ENCODE data around the gene ATP8B4.

Gene ATP8B4

DNA sequence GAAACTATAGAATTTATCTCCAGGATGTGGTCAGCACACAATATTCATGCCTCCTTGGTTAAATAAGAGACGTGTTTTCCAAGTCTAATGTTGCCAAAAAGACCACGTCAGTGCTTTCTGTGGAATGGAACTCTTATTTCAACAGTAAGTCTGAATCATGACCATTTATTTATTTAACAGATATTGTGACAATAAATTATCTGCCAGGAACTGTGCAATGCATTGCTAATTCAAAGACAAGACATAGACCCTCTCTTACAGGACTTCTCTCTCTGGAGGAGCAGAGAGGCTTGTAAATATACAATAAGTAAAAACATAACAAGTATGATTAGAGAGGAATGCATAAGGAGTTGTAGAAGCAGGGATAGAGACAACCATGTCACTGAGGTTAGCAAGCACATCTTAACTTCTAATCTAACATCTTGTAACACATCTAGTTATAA, 270.7 kb downstream of the ATP8B4 start:
- DNase-seq, result no peak

DNA sequence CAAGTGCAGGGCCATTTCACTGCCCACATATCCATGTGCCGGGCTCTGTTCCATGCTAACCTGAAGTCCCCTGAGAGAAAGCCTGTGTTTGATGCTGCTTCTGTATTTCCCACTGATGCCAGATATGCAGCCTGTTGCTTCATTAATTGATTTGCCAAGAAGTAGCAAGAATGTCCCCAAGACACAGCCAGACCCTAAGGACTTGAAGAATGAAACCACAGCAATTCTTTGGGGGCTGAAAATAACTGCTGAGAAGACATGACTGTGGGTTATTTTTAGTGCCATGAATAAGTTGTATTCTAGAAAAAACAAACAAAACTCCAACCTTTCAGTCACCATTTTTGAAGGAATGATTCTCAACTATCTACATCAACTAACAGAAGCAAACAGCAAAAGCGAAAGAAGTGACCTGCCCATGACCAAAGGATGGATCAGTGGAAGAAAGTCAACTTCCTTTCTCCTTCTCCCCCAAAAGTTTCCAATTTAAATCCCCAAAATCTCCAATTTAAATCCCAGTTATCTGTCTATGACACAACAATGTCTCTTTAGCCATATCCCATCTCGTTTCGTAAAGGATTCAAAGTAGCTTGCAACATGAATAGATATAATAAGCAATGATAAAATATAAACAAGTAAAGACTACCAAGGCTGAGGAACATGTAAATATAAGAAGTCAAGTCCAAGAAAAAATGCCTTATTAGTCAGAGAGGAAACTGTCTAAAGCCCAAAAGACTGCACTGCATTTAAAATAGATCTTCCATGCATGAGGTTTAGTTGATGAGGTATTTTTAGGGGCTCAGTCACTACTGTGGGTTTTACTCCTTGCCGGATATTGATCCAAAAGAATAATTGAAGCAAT, 271.4 kb downstream of the ATP8B4 start:
- DNase-seq, result no peak

DNA sequence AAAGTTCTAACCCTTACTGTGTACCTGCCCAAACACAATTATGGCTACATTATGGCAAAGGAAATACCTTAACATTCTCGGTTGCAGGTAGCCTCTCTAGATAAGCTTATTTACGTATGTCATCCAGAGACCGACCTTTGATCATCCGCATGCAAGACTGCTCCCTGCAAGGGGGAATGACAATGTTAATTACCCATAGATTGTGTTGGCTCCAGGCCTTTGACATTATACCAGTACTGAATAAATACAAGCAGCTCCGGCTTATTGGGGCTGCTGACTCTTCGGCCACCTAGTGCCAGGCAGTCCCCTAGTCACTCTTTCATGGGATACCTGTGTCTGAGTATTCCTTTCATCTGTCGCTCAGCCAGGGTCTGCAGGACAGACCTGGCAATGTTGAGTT, 274.6 kb downstream of the ATP8B4 start:
- no peak for DNase-seq

DNA sequence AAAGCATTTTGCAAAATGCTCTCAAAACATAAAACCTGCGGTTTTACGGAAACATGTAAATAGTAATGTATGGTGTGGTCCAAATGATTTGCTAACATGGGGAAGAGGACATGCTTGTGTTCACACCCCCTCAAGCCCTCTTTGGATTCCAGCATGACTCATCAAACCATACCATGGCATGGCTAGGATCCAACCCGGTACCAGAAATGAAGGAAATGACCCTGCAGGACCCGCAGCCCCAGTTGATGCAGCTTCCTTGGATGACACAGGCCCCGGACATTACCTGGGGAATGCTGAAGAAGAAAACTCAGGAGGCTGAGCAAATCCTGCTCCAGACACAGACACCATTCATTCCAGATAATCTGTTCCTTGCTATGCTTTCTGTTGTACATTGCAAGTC, 275.3 kb downstream of the ATP8B4 start:
- DNase-seq, result no peak

DNA sequence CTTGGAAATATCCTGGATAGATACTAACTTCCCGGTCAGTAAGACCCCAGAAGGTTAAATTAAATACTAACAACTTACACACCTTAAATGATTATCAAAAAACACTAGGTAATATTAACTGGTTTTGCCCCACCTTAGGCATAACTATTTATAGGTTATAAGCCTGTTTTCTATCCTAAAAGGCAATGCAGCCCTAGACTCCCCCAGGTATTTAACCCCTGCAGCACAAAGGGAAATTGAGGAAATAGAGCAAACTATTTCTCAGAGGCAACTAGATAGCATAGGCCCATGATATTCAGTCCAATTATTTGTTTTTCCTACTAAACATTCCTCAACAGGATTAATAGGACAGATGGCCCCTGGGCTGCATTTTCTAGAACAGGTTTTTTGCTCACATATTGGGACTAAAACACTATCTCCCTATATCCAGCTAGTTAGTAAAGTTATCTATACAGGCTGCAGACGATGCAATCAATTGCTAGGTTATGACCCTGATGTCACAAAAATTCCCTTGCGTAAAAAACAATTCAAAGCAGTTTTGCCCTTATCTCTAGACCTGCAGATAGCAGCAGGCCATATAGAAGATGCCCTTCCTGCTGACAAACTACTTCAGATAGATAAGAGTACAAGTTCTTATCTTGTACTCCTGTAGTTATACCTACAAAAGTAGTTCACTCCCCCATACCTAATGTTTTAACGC, 276.9 kb downstream of the ATP8B4 start:
- DNase-seq, result no peak

DNA sequence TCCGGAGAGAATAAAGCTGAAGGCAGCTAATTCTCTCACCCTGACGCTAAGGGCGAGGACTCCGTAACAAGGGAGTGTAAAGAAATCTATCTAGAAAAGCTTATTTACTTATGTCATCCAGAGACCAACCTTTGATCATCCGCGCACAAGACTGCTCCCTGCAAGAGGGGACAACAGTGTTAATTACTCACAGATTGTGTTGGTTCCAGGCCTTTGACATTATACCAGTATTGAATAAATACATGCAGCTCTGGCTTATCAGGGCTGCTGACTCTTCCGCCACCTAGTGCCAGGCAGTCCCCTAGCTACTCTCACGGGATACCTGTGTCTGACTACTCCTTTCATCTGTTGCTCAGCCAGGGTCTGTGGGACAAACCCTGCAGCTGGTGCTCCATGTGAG, 286.5 kb downstream of the ATP8B4 start:
- peak; percentile 40 for DNase-seq

DNA sequence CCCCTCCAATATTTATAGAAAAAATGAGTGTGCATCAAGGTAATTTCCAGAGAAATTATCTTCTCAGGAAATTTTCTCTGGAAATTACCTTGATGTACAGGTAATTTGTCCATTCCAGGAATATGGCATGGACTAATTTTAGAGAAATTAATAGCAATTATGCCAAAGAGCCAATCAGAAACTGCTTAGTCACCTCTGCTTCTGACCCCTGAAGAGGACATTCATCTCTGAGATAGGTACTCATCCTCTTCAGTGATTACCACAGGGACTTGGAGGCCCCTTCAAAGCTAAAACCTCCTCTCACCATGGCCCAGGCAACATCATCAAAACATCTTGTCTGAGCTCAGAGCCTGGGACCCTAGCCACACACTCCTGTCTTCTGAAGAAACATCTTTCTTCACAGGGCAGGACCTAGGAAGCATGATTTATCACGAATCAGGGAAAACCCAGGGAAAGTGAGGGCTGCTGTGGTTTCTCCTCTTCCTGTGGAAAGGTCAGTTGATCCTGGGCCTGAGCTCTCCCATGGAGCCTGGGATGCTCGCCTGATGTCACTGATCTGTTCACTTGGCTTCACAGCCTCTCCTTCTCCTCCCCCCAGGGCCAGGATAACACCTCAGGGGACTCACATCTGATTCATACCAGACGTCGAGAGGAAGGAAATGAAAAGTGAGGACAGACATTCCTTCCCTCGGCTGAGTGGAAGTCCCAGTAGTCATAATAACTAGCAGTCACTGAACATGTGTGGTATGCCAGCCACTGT, 287.6 kb downstream of the ATP8B4 start:
- no peak for DNase-seq

DNA sequence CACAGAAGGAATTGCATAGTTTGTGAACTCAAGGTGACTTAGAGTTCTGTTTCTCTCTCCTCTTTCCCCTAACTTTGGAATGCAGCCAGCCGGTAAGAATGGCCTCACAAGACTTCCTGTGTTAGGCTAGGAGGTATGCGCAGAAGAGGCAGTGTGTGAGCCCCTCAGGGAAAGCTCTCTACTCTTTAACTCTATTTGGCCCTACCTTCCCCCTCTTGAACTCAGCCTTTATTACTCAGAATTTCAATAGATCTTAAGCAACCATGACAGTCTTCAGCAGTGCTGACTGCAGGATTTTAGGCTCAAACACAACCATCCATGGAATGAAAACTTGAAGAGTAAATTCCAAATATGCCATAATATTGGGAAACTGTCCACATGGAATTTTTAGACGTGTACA, 288.6 kb downstream of the ATP8B4 start:
- DNase-seq, result no peak

DNA sequence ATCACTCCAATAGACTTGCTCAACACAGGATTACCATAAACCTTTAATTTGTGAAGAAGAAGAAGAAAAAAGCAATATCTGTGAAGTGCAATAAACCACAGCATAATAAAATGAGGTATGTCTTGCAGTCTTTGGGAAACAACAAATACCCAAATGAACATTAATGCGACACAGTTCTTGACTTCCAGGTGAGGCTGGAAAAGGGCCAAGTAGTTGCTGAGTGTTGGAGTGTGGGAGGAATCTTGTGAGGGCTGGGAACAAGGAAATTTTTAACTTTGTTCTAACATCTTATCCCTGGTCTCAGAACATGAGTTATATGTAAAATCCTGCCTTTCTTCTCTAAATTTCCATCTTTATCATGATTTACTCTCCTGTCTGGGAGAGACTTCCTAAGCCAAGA, 291.7 kb downstream of the ATP8B4 start:
- no peak for DNase-seq

DNA sequence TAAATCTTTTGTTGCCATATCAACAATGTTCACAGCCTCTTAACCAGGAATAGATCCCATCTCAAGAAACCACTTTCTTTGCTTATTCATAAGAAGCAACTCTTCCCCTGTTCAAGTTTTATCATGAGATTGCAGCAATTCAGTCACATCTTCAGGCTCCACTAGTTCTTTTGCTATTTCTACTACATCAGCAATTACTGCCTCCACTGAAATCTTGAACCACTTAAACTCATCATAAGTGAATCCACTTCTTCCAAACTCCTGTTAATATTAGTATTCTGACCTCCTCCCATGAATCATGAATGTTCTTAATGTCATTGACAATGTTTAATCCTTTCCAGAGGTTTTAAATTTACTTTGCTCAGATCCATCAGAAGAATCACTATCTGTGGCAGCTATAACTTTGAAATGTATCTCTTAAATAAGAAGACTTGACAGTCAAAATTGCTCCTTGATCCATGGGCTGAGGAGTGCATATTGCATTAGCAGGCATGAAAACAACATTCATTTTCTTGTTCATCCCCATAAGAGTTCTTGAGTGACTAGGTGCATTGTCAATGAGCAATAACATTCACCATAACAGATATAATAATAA, 292.3 kb downstream of the ATP8B4 start:
- DNase-seq, result no peak

DNA sequence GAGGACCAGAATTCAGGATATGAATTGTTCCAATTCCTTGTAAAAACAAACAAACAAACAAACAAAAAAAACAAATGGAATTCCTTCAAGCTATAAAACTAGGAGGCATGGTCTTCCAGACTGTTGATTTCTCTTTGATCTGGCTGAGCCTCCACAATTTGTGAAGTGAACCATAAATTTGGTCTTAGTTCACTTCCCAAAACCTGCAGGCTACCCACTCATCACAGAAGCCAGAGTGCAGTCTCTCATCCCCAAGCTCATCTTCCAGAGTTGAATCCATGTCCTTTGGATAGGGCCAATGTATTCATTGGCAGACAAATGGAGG, 294.3 kb downstream of the ATP8B4 start:
- no peak for DNase-seq

DNA sequence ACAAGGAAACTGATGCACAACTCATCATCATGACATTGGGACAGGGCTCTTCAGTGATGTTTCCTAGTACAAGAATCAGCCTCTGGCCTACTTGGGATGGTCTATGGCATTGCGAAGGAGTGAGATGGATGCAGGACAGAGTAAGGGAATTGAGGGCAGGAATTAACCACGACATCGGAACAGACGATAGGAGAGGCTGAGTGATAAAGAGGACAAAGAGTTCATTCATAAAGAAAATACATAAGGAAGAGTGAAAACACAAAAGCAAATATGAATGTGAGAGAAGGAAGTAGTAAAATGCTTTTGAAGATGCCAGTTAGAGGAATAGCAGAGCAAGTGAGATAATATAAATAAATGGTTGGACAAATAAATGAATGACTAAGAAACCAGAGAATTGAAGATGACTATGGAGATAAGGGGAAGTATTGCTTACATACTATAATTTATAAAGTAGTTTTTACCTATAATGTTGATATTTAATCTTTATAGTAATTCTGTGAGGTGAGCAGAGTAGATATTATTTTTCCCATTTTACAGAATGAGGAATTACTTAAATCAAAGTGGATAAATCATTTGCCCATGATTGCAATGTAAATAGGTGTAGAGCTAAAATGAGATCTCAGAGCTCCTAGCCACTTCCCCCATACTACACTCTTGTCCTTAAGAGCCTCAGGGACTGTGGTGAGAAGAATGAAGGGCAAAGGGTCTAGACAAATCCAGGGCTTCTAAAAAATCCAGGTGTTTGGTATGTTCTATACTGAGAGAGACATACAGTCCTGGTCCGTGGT, 294.9 kb downstream of the ATP8B4 start:
- no peak for DNase-seq

DNA sequence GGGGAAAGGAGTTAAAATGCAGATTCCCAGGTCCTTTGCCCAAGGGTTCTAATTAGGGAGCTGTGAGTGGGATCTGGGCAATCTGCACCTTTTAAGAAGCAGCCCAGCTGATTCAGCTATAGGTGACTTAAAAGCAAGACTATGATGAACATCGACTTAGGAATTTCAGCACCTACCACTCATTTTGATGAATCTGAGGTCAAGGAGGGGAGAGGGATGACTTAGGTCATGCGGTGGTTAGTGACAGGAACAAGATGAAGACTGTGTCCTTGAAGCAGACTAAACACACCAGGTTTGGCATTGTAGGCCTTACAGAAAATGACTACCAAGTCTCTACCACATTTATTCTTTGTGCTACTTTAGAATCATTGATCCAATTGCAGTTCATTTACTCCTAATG, 301.9 kb downstream of the ATP8B4 start:
- no peak for DNase-seq

DNA sequence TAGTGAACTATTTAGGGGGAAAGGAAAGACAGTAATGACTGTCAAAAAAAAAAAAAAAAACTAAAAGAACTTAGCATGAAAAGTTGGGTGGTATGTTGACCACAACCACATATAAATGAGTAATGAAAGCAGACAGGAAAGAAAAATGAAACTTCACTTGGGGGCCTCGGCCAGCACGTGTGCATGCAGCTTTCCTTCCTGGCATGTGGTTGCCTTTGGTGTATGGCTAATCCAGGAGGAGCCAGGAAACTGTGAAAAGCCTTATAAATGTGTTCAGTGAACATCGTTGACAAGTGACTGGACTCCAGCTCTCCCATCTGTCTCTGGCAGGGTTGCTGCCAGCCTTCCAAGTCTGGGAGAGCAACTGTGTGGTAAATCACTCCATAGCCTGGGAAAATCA, 303.1 kb downstream of the ATP8B4 start:
- DNase-seq, result no peak

DNA sequence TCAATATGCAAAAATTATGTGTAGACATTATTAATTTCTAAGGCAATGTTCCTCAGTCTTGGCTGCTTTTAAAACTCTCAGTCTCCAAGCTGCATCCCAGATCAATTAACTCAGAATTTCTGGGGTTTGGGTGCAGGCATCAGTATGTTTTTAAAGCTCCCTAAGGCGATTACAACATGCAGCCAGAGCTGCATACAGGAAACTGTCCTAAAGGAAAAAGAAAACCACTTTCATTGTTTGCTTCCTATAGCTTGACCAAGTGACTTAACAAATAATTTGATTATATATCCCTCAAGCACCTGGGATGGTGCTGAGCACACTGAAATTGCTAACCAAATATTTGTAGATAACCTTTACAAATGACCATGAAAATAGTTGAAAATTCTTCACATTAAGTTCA, 303.5 kb downstream of the ATP8B4 start:
- DNase-seq, result no peak

DNA sequence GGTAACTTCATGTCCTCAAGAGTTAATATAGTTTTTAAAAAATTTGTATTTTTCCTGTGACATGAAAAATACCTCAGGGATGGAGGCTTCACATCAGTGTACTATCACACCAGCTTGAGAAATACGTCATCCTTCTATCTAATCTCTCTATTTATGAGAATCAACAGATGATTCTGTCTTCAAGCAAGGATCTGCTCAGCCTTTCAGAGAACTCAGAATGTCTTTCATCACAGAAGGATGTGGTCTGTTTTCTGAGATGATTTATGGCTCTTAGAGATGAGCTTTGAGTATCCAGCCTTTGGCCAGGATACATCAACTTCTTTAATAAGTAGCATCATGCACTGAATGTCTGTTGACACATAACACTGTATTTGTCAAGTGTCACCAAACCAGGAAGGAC, 304.3 kb downstream of the ATP8B4 start:
- DNase-seq, result no peak

DNA sequence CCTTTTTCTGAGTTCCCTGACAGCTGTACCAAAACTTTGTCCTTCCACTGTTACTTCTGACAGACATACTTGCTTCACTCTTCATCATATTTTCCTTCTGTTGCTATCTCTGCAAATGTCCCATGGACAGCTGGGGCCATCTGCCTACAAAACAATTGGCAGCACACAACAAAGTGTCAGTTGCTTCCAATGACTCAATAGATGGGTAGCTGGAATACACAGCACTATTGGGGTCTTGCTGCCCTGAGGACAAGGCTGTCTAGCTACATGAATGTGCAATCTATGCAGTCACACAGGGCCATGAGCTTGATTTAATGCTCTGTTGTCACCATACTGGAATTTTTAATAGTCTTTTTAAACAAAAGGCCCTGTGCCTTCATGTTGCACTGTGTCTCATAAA, 305.4 kb downstream of the ATP8B4 start:
- no peak for DNase-seq

DNA sequence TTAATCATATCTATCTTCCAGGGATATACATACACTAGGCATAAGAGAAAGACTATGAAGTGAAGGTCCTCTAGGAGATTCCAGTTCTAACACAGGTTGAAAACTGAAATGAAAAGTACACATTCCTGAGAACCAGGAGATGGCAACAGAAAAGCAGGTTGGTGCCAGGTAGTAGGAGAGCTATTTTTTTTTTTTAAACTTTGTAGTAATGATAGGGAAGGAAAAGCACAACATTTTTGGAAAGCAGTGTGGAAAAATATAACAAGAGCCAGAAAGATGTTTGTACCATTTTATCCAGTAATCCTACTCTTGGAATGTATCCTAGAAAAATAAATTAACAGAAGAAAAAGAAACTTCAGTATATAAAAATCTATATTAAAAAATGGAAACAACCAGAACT, 308.3 kb downstream of the ATP8B4 start:
- no peak for DNase-seq

DNA sequence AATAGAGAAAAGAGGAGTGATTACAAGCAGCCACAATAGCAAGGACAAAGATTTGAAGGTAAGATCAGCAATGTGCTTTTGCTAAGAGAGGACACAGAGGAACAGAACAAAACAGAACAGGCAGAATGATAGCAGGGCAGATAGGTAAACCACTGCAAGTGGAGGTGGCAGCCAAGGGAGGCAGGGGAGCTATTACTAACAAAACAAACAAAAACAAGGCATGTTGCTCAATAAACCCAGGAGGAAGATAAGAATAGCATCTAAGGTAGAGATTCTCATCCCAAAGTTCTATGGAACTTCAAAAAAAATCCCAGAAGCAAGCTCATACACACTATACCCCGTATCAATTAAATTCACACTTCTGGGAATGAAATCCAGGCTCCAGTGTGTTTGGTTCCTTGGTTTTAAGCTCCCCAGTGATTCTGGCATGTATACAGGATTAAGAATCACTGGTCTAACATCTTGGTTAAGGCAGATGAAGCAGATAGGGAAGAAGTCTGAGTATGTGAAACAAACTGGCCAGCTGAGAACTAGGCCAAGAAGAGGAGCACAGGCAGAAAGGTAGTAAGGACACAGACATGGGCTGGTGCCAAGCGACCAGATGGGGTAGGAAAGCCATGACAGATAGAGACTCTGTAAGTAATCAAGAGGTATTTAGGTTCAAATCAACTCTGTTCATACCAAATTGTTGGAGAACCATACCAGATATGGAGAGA, 309.0 kb downstream of the ATP8B4 start:
- DNase-seq, result no peak

DNA sequence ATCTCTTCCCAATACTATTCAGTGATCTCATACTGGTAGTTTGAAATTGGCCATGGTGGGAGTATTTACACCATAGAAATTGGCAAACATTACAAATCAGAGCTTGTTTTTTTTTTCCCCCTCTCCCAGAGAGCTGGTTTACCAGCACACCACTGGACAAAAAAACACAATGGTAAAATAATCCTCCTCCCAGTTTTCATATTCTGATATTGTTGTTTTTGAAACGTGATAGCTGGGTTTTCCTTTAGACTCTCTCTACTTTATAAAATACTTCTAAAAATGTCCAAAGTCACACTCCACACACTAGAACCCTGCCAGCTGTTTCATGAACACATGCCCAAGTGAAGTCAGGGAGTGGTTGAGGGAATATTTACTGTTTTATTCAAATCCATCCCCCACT, 310.7 kb downstream of the ATP8B4 start:
- DNase-seq, result no peak

All from hematopoietic multipotent progenitor cell treated with erythropoietin and hydrocortisone succinate and interleukin-3 and kit ligand, for 6 days (in vitro differentiated cells).